GM10248 (cell line): ENCODE results near the gene OTOP3.

ENCODE experiments used
- CTCF ChIA-PET: fragments of 300-600 bp; sonication (Branson Sonifier 250); formaldehyde crosslinking; extraction: SDS; loops from one replicate; lab custom pipeline; 2021; ENCODE audit warnings: antibody characterized with exemption; lab: Yijun Ruan, JAX
- POLR2A ChIA-PET: fragments of 350-650 bp; sonication (Branson Sonifier 250); formaldehyde crosslinking; extraction: SDS; loops from one replicate; lab custom pipeline; 2020; ENCODE audit warnings: antibody characterized with exemption; lab: Yijun Ruan, JAX
- DNase-seq: peaks from one replicate; pipeline ENCODE4 v3.0.0; 2012; ENCODE audit errors: extremely low spot score
- CTCF ChIP-seq: IDR thresholded peaks from 2 replicates; pipeline ENCODE4 v1.5.1; 2012; ENCODE audit warnings: mild to moderate bottlenecking, low read depth; ENCODE audit errors: extremely low read depth, missing control alignments, control extremely low read depth

The OTOP3 gene

GRCh38 chr17:74949455-74950115 lies 13.9 kb downstream of the OTOP3 start:
- TF ChIP-seq CTCF, result no peak
- DNase-seq, result no peak
- POLR2A ChIA-PET, result no interaction called here
- CTCF ChIA-PET, result interaction anchor here (1.4 to 12.6 kb wide), 4 partner anchors 10 to 62 kb away, joined by 3 to 156 read pairs (median 16); partner anchors contain the start of genes OTOP2 and USH1G

- no peak for TF ChIP-seq CTCF
- ChIA-PET POLR2A (no interaction called here), CTCF (interaction anchor here (12.6 to 16.9 kb wide), 2 partner anchors 10 to 23 kb away, joined by 156 to 390 read pairs; partner anchors contain the start of genes OTOP2, OTOP3 and USH1G)
- no peak for DNase-seq
Observed at GRCh38 chr17:74950207-74950606, 14.5 kb downstream of the OTOP3 start.

- CTCF ChIA-PET, result interaction anchor here (1.3 to 16.9 kb wide), 3 partner anchors 9 to 24 kb away, joined by 3 to 390 read pairs (median 156); partner anchors contain the start of genes OTOP2, OTOP3 and USH1G
Observed at GRCh38 chr17:74951065-74951464, 15.4 kb downstream of the OTOP3 start.

GRCh38 chr17:74951680-74952421 lies 16.2 kb downstream of the OTOP3 start:
- ChIA-PET CTCF (interaction anchor here (1.3 to 16.9 kb wide), 3 partner anchors 8 to 25 kb away, joined by 3 to 390 read pairs (median 156); partner anchors contain the start of genes OTOP2, OTOP3 and USH1G), POLR2A (no interaction called here)
- no peak for DNase-seq
- no peak for TF ChIP-seq CTCF

More at GRCh38 chr17:74951065-74951464, 15.4 kb downstream of the OTOP3 start:
- POLR2A ChIA-PET, result no interaction called here
- DNase-seq, result no peak
- TF ChIP-seq CTCF, result no peak

- CTCF ChIA-PET, result interaction anchor here (1.3 to 16.9 kb wide), 3 partner anchors 7 to 26 kb away, joined by 3 to 390 read pairs (median 156); partner anchors contain the start of genes OTOP2, OTOP3 and USH1G
- POLR2A ChIA-PET, result no interaction called here
- no peak for TF ChIP-seq CTCF
- DNase-seq, result no peak
Observed at GRCh38 chr17:74952431-74953133, 16.9 kb downstream of the OTOP3 start.
